GM04504 (cell line): ENCODE data around the gene GSTA1.
"Not testable (repeated sequence)": the region's sequence is repeated elsewhere in the genome, so short reads cannot be mapped to it uniquely, and the experiment has no call there.

ENCODE experiments used
- DNase-seq: peaks from one replicate; pipeline ENCODE4 v3.0.0-alpha.2; 2012; ENCODE audit warnings: low read depth

The GSTA1 gene

GRCh38 chr6:52803668-52804255, at the start of gene GSTA1:
GSTA1 (minus strand) TSS chr6:52803816; CDS start chr6:52799267, 4,549 bp downstream.
- not testable (repeated sequence) for DNase-seq

DNA sequence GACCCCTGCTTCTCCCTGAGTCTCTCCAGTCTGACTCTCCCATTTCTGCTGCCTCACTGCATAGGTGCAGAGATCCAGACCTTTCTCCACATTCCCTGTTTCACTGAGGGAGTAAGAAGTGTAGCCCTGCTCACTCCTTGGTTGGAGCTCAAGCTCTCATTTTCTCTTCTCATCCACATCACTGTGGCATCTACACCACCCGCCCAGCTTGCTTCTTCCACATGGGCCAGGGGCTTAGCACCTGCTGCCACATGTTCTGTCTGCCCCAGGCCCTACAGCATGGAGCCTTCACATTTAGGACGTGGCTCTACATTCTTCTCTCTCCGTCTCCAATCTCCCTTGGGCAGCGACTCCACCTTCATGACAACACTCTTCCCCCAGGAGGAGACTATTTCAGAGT, 45.5 kb upstream of the GSTA1 start:
- no peak for DNase-seq

DNA sequence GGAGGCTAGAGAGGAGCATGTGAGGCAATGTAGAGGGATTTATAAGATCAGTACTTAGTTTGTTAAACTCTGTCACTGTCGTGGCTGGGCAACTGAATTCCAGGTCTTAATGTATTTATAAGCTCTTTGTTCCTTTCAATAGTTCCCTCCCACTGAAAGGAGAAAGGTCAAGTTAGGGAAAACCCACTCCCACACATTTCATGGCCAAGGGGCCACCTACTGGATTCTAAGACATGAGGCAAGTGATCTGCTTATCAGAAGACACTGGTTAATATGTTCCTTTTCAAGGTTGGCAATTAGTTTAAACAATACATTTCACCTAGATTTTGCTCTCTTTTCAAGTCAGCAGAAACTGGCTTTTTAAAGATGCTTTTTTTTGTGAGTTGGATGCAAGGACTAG, 42.4 kb upstream of the GSTA1 start:
- no peak for DNase-seq

- no peak for DNase-seq
Observed at GRCh38 chr6:52843605-52844004, 40.0 kb upstream of the GSTA1 start.

GRCh38 chr6:52840763-52841585, 37.4 kb upstream of the GSTA1 start, which contains the start of gene GSTA5:
GSTA5 (minus strand) TSS chr6:52840813.
- no peak for DNase-seq

DNA sequence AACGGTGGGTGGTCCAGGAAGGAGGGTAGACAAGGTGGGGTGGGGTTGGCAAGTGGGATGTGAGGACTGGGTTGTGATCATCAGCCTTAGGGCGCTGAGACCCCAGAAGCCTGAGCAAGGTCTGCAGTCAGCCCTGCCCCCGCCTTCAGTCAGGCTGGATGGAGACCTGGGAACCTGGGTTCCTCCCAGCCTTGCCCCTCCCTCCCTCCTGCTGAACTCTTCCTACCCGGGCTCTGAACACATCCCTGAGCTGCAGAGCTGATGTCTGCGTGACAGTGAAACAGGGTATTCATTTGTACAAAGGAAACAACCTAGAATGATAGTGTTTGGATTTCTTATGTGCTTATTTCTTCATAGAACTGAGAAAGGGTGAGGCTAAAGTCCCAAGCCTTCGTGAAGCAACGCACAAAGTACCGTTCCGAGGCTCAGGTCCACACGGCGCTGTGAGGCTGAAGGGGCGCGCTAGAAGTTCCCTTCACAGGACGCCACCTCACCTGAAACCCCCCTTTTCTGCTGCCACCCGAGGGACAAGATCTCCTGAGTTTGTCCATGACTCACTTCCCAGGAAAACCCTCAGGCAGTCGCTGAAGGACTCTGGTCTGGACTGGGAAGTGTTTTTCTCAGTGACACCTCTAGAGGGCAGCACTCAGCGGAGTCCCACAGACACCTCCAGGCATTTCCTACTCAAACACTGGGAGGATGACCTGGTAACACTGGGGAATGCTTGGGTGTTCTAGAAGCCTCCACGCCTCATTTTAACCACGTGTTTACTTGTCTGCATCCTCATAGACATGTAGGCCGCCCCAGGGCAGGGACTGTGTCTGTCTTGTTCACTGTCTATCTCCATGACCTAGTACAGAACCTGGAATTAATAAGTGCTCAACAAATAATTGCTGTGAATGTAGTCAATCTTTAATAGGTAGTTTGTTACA, 35.8 kb upstream of the GSTA1 start:
- DNase-seq, result peak; percentile 41

GRCh38 chr6:52834481-52834880, 30.9 kb upstream of the GSTA1 start:
- DNase-seq, result peak; percentile 56

- not testable (repeated sequence) for DNase-seq
Observed at GRCh38 chr6:52830869-52831268, 27.3 kb upstream of the GSTA1 start.

DNA sequence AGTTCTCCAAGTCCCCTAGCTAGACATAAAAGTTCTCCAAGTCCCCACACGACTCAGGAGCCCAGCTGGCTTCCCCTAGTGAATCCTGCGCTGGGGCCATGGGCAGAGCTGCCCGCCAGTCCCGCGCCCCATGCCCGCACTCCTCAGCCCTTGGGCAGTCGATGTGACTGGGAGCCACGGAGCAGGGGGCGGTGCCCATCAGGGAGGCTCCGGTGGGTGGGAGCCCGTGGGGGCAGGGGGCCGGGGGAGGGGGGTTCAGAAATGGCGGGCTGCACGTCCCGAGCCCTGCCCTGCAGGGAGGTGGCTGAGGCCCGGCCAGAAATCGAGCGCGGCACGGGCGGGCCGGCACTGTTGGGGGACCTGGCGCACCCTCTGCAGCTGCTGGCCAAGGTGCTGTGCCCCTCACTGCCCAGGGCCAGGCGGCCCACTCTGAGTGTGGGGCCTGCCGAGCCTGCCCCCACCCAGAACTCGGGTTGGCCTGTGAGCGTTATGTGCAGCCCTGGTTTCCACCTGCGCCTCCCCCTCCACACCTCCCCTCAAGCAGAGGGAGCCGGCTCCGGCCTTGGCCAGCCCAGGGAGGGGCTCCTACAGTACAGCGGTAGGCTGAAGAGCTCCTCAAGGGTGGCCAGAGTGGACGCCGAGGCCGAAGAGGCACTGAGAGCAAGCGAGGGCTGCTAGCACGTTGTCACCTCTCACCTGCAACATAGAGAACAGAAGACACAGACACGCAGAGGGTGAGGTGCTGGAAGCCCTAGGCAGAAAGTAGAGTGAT, 25.6 kb upstream of the GSTA1 start:
- no peak for DNase-seq

GRCh38 chr6:52828621-52829020, 25.0 kb upstream of the GSTA1 start:
- DNase-seq, result not testable (repeated sequence)

- DNase-seq, result not testable (repeated sequence)
Observed at GRCh38 chr6:52827073-52827783, 23.6 kb upstream of the GSTA1 start.

- no peak for DNase-seq
Observed at GRCh38 chr6:52826513-52826912, 22.9 kb upstream of the GSTA1 start.

- not testable (repeated sequence) for DNase-seq
Observed at GRCh38 chr6:52825900-52826459, 22.4 kb upstream of the GSTA1 start.

GRCh38 chr6:52825270-52825793, 21.7 kb upstream of the GSTA1 start:
- not testable (repeated sequence) for DNase-seq

GRCh38 chr6:52821842-52822241, 18.2 kb upstream of the GSTA1 start:
- no peak for DNase-seq

GRCh38 chr6:52820198-52820597, 16.6 kb upstream of the GSTA1 start:
- peak; percentile 32 for DNase-seq

DNA sequence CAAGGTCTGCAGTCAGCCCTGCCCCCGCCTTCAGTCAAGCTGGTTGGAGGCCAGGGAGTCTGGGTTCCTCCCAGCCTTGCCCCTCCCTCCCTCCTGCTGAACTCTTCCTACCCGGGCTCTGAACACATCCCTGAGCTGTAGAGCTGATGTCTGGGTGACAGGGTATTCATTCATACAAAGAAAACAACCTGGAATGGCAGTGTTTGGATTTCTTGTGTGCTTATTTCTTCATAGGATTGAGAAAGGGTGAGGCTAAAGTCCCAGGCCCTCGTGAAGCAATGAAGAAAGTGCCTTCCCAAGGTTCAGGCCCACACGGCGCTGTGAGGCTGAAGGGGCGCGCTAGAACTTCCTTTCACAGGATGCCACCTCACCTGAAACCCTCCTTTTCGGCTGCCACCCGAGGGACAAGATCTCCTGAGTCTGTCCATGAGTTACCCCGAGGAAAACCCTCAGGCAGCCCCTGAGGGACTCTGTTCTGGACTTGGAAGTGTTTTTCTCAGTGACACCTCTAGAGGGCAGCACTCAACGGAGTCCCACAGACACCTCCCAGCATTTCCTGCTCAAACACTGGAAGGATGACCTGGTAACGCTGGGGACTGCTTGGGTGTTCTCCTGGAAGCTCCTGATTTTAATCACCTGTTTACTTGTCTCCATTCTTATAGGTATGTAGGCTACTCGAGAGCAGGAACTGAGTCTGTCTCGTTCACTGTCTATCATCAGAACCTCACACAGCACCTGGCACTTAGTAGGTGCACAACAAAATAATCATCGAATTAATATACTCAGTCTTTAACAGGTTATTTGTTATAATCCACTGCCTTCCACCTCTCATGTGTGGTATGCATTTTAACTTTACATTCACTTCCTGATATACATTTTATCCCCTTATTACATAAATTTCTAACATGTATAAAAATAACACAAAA, 11.8 kb upstream of the GSTA1 start:
- peak; percentile 19 for DNase-seq

DNA sequence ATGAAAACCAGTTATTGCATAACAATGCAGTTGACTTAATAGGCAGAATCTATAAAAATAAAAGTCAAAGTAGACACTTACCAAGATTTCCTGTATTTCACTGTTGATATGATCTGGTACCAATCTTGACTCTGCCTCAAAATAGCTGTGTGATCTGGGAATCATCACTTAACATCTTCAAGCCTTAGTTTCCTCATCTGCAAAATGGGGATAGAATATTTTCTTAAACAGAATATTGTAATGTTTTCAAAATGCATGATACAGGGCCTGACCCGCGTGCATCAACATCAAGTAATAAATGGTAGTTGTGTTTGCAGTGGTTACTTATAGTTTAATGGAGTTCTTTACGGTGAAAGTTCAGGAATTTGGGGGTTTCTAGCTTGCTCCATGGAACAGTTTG, 10.9 kb upstream of the GSTA1 start:
- DNase-seq, result not testable (repeated sequence)

- DNase-seq, result not testable (repeated sequence)
Observed at GRCh38 chr6:52809777-52810176, 6.2 kb upstream of the GSTA1 start.
